Activated naive CD8-positive, alpha-beta T cell treated with anti-CD3 and anti-CD28 coated beads, Interleukin-2, amount 10 ng/mL, durations not matched to agents 7 days and 5 days (primary cell): ENCODE results near the gene NCF4. TPM values are rescaled to one million over a fixed set of nuclear protein-coding genes. Genes with fewer than 3 reads are reported as not detected.

Experiments
- ATAC-seq: fragments of 150-1000 bp; cut with Tn5 transposase; one replicate; pipeline ENCODE4 v1.10.0; 2021; ENCODE audit warnings: low read depth, moderate library complexity
- POLR2A ChIA-PET: fragments of 350-600 bp; sonication (Branson Sonifier 250); formaldehyde crosslinking; loops from one replicate; lab custom pipeline; 2021; ENCODE audit warnings: antibody characterized with exemption; lab: Charles Lee
- DNase-seq: peaks from one replicate; pipeline ENCODE4 v3.0.0; 2021
- H3K27ac Mint-ChIP-seq: one replicate; pipeline ENCODE4 v1.8.0; 2022; ENCODE audit warnings: mild to moderate bottlenecking, mixed read lengths
- H3K27me3 Mint-ChIP-seq: one replicate; pipeline ENCODE4 v1.8.0; 2022; ENCODE audit warnings: mild to moderate bottlenecking, moderate library complexity, mixed read lengths
- H3K36me3 Mint-ChIP-seq: one replicate; pipeline ENCODE4 v1.8.0; 2021; ENCODE audit warnings: mild to moderate bottlenecking, mixed read lengths
- H3K4me1 Mint-ChIP-seq: one replicate; pipeline ENCODE4 v1.8.0; 2021; ENCODE audit warnings: mixed read lengths
- H3K4me3 Mint-ChIP-seq: one replicate; pipeline ENCODE4 v1.8.0; 2022; ENCODE audit warnings: mild to moderate bottlenecking, moderate library complexity, mixed read lengths
- H3K9me3 Mint-ChIP-seq: one replicate; pipeline ENCODE4 v1.8.0; 2021; ENCODE audit warnings: mixed read lengths
- total RNA-seq, 2 experiments: library from RNA; stranded (reverse); gene quantifications; one replicate each; pipeline ENCODE4 v1.2.3, GENCODE V29; 2021

Gene NCF4
- total RNA-seq, 2 experiments from 2014 or later = 31.0 to 35.3 TPM

DNA sequence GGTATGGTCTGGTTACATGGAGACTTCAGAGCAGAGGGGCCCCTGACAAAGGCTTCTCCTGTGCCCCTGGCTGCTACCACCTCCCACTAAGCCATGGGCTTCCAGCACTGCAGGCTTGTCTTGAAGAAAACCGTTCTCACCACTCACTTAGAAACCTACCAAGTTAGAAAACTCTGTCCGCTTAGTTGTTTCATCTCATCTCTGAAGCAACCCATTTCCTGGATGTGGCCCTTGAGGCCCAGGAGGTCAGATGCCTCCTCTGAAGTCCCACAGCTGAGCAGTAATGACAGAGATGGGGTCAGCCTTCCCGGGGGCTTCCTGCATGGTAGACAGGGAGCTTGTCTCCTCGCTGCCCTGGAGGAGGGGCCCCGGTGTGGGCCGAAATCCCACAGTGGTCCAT, 65.5 kb downstream of the NCF4 start:
- Mint-ChIP-seq H3K36me3 (no peaks in the 10 kb centered on the region), H3K4me3 (no peak overlapping the region), H3K27ac (no peak overlapping the region), H3K4me1 (peaks cover 8% of the 10 kb centered on the region), H3K9me3 (no peaks in the 10 kb centered on the region), H3K27me3 (no peaks in the 10 kb centered on the region)
- POLR2A ChIA-PET = no interaction called here
- DNase-seq = no peak
- no peak for ATAC-seq

DNA sequence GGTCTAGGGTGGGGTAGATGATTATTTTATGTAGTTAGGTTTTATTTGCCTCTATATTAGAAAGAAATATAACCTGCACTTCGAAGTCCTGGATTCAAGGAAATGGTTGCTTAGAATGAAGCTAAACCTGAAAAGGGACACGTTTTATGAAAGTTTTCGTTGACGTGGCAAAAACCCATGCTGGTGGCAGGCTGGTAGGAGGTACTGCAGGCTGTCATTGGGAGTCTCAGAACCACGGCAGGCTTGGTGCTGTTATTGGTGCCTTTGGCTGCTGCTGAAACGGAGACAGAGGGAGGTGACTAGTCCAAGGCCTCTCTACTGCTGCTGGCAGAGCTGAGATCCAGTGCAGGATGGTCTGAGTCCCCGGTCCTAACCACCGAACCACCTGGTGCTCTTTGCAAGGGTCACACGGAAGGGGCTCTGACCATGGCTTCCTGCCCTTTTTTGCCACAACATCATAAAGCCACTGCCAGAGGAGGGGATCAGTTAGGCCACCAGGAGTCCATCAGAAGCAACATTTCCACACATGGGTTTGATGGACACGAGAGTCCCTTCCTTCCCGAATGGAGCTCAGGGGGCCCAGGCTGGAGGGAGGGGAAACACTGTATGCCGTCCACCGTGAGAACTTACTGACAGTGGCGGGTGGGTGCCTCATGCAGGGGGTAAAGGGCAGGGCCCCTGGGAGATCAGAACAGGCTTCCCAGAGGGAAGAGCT, 66.1 kb downstream of the NCF4 start:
- POLR2A ChIA-PET = no interaction called here
- H3K4me1 Mint-ChIP-seq = peaks cover 8% of the 10 kb centered on the region
- no peaks in the 10 kb centered on the region for H3K27me3 Mint-ChIP-seq
- H3K27ac Mint-ChIP-seq = no peak overlapping the region
- no peak overlapping the region for H3K4me3 Mint-ChIP-seq
- ATAC-seq (no peak), DNase-seq (no peak)
- no peaks in the 10 kb centered on the region for H3K9me3 Mint-ChIP-seq
- H3K36me3 Mint-ChIP-seq = no peaks in the 10 kb centered on the region

Other genes with a start within 250 kb of the NCF4 start
- gene CACNG2, start 157.3 kb upstream of the NCF4 start, total RNA-seq = not detected
- gene IFT27, start 84.9 kb upstream of the NCF4 start, total RNA-seq = 10 to 100 TPM; 23.5 to 27.8 TPM
- gene PVALB, start 44.0 kb upstream of the NCF4 start, total RNA-seq = not detected
- gene CSF2RB, start 52.6 kb downstream of the NCF4 start, total RNA-seq = 1 to 10 TPM; 1.1 to 1.3 TPM
- gene TST, start 158.4 kb downstream of the NCF4 start, total RNA-seq = 1 to 10 TPM; 3.7 to 6.1 TPM
- 10 to 100 TPM; 23.1 to 23.4 TPM for gene MPST, start 158.7 kb downstream of the NCF4 start, total RNA-seq
- gene KCTD17, start 190.7 kb downstream of the NCF4 start, total RNA-seq = 10 to 100 TPM; 28.1 to 34.7 TPM
- 1 to 10 TPM; 1.8 to 2.2 TPM for gene TMPRSS6, start 248.7 kb downstream of the NCF4 start, total RNA-seq